Hematopoietic multipotent progenitor cell treated with erythropoietin and hydrocortisone succinate and interleukin-3 and kit ligand, for 8 days (in vitro differentiated cells): ENCODE measurements around the gene SULT1A1.
A peak's percentile ranks its signal among the peaks of the same experiment; 100 is the strongest.
"Not testable (repeated sequence)": the region's sequence is repeated elsewhere in the genome, so short reads cannot be mapped to it uniquely, and the experiment has no call there.

Experiments used
- DNase-seq: peaks from one replicate; pipeline ENCODE4 v3.0.0-alpha.2; 2015

Gene SULT1A1

DNA sequence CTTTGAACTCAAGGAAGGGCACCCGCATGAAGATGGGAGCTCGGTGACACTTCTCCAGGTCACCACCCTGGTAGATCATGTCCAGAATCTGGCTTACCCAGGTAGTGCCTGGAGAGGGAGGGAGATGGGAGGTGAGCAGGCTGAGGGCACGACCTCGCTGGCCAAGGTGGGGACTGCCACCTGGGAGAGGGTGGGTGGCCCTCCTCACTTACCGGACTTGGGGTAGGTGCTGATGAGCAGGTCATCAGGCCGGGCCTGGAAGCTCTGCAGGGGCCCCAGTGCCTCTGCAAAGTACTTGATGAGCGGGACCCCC is 1.4 kb downstream of the SULT1A1 start:
- DNase-seq: not testable (repeated sequence)

DNA sequence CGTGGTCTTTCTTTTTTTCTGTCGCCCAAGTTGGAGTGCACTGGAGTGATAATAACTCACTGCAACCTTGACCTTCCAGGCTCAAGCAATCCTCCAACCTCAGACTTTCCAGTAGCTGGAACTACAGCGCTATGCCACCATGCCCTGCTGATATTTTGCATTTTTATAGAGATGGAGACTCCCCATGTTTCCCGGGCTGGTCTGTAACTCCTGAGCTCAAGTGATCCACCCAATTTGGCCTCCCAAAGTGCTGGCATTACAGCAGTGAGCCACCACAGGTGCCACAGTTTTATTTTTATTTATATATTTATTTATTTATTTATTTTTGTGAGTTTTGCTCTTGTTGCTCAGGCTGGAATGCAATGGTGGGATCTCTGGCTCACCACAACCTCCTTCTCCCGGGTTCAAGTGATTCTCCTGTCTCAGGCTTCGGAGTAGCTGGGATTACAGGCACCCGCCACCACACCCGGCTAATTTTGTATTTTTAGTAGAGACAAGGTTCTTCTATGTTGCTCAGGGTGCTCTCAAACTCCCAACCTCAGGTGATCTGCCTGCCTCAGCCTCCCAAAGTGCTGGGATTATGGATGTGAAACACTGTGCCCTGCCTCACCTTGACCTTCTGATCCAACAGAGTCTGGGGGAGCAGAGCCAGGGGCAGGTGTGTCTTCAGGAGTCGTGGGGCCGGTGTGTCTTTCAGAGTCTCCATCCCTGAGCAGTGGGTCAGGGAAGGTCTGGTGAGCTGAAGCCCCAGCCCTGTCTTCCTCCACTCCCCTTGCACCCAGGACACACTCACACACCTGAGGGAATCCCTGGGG is 2.0 kb downstream of the SULT1A1 start:
- not testable (repeated sequence) for DNase-seq

GRCh38 chr16:28607116-28607623 is 2.7 kb downstream of the SULT1A1 start:
- no peak for DNase-seq

DNA sequence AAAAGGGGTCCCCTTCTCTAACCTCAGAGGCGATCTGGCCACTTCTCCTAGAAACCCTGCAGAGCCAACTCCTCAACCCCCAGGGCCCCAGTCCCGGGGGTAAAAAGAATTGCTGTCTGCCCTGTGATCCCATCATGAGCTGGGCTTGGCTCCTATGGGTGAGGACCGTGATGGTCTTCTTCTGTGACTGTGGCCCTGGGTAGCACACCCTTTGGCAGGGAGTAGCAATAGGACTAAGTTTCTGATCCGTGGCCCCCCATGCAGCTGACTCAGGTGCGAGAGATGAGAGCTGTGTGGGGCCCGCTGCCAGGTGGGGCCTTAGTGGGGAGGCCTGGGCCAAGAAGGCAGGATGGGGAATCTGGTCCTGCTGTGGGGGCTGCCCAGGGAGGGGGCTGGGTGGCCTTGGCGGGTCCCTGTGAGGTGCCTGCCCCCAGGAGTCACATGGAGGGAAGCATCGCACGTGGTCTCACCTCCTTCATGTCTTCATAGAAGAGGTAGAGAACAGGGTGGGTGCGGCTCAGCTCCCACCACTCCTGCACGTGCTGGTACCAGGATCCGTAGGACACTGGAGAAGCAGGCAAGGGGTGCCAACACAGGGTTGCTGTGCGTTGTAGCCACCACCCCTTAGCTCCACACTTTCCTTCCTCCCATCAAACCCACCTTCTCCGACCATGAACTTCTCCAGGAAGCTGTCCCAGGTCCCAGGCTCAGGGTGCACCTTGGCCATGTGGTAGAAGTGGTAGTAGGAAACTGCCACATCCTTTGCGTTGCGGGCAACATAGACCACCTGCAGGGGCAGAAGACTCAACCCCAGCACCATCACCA is 3.3 kb downstream of the SULT1A1 start:
- no peak for DNase-seq

GRCh38 chr16:28604186-28604565 is 5.7 kb downstream of the SULT1A1 start:
- no peak for DNase-seq

DNA sequence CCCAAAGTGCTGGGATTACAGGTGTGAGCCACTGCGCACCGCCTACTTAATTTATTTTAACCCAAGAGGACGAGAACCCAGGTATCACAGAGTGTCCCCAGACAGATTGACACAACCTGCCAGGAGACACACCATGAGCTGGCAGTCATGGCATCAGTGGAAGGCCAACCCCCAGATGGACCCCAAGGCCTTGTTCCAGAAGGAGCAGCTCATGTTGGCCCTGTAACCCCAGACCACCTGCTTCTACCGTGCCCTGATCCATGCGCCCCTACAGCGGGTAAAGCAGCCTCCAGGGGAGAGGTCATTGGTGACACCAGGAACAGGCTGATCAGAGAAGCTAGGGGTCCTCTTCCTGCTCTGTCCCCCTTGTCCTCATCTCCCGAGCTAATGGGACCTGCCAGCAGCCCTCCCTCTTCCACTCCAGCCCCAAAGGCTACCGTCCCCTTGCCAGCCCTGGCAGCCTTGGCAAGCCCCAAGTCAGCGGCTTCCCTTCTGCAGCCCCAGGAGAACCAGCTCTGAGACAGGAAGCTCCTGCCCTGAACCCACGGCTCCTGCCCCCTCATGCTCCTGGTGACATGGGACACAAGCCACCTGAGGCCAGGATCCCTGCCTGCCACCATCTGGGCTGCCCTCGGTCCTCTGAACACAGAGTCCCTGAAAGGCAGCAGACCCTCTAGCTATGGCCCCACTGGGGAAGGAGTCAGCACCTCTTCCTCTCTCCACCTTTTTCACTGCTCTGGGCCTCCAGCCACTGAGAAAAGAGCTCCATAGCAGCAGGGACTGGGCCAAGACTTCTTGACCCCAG is 6.3 kb downstream of the SULT1A1 start:
- no peak for DNase-seq

DNA sequence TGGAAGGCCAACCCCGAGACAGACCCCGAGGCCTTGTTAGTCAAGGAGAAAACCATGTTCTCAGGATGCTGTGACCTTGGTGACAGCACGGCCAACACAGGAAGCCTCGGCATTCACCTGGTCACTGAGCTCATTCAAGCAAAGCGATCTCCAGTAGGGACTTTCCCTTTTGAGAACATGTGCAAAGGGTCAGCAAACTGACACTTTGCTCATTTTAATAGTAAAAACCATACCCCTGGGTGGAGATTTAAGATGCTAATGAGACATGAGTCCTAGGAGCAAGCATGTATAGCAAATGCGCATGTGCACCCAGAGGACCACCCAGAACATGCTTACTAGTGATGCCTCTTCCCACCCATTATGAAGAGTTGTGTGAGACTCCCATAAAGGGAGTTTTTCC is 7.3 kb downstream of the SULT1A1 start:
- DNase-seq: no peak

GRCh38 chr16:28602062-28602461 is 7.8 kb downstream of the SULT1A1 start:
- DNase-seq: not testable (repeated sequence)

DNA sequence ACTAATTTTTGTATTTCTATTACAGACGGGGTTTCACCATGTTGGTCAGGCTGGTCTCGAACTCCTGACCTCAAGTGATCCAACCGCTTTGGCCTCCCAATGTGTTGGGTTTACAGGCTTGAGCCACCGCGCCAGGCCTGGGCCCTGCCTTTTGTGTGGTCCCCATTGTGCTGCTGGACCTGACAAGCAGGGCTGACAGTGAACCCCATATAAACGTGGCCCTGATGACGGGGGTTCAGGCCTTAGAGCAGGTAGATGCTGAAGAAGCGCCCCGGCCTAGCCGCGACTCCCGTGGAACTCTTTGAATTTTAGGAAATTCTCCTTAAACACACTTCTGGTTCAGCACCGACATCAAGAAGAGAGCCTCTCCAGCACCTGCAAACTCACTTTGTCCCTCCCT is 8.3 kb downstream of the SULT1A1 start:
- not testable (repeated sequence) for DNase-seq

- DNase-seq: not testable (repeated sequence)
These were observed 8.9 kb downstream of the SULT1A1 start for GRCh38 chr16:28600965-28601364.

- not testable (repeated sequence) for DNase-seq
These were observed 10.2 kb downstream of the SULT1A1 start for GRCh38 chr16:28599377-28600285.

GRCh38 chr16:28597692-28598261 is 12.1 kb downstream of the SULT1A1 start:
- DNase-seq: peak; percentile 67

- DNase-seq: no peak
These were observed 12.8 kb downstream of the SULT1A1 start, which contains the start of gene SULT1A2 for GRCh38 chr16:28596840-28597691. Gene SULT1A2, minus strand, starts transcription at chr16:28597050. Its CDS starts 1,120 bp downstream, at chr16:28595930.

- DNase-seq: no peak
These were observed 13.7 kb downstream of the SULT1A1 start for GRCh38 chr16:28596115-28596630.

GRCh38 chr16:28595451-28595850 is 14.4 kb downstream of the SULT1A1 start:
- DNase-seq: not testable (repeated sequence)

GRCh38 chr16:28592979-28593553 is 16.8 kb downstream of the SULT1A1 start:
- no peak for DNase-seq

- DNase-seq: no peak
These were observed 17.3 kb downstream of the SULT1A1 start for GRCh38 chr16:28592511-28592910.

- DNase-seq: no peak
These were observed 18.5 kb downstream of the SULT1A1 start for GRCh38 chr16:28591355-28591754.

- no peak for DNase-seq
These were observed 19.2 kb downstream of the SULT1A1 start for GRCh38 chr16:28590384-28591340.
